Measurements from ENCODE around the gene ADD1. TPM values are rescaled to one million over a fixed set of nuclear protein-coding genes. Genes with fewer than 3 reads are reported as not detected.

The ADD1 gene
- total and polyA plus RNA-seq, 2 donors from 2014 or later = 232 to 313 TPM

DNA sequence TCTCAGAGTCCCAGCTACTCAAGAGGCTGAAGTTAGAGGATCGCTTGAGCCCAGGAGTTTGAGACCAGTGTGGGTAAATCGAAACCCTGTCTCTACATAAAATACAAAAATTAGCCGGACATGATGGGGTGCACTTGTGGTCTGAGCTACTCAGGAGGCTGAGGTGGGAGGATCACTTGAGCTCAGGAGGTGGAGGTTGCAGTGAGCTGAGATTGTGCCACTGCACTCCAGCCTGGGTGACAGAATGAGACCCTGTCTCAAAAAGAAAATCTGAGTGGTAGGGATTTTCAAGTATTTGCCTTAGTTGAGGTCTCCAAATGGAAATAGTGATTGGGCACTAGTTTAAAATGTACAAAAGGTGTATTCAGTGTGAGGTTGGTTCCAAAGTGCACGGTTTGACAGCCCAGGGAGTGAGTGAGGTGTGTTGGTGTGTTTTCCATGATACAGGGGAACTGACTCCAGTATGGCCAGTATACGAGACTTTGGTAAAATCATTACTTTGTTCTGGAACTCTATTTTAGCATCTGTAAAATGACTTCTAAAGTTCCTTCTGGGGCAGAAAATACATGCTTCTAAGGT, 13.8 kb downstream of the ADD1 start:
- no peak overlapping the region for H3K9ac ChIP-seq (ENCODE audit: low read length in 3 of 3)
- peaks cover 0 to 7% (median 0%) of the 10 kb centered on the region in 3 donors for H3K36me3 ChIP-seq (ENCODE audit: control insufficient read depth in 2 of 3, insufficient read depth in 3 of 3, low read length in 3 of 3)
- TF ChIP-seq, protein P1, sequence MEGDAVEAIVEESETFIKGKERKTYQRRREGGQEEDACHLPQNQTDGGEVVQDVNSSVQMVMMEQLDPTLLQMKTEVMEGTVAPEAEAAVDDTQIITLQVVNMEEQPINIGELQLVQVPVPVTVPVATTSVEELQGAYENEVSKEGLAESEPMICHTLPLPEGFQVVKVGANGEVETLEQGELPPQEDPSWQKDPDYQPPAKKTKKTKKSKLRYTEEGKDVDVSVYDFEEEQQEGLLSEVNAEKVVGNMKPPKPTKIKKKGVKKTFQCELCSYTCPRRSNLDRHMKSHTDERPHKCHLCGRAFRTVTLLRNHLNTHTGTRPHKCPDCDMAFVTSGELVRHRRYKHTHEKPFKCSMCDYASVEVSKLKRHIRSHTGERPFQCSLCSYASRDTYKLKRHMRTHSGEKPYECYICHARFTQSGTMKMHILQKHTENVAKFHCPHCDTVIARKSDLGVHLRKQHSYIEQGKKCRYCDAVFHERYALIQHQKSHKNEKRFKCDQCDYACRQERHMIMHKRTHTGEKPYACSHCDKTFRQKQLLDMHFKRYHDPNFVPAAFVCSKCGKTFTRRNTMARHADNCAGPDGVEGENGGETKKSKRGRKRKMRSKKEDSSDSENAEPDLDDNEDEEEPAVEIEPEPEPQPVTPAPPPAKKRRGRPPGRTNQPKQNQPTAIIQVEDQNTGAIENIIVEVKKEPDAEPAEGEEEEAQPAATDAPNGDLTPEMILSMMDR (IDR thresholded peaks at IDR 0.05; ENCODE audit: borderline replicate concordance, extremely low read depth, insufficient read depth) = no peak
- no peaks in the 10 kb centered on the region for H3K9me3 ChIP-seq (ENCODE audit: control insufficient read depth in 2 of 3, insufficient read depth in 1 of 3, low read length in 3 of 3)
- intact Hi-C loops (cut with DNase I) = no loop called here
- H3K27me3 ChIP-seq (ENCODE audit: control insufficient read depth, insufficient read depth, low read length) = no peaks in the 10 kb centered on the region
- DNase-seq (no peak), FAIRE-seq (no peak)
- H3K27ac ChIP-seq (ENCODE audit: low read depth in 2 of 2, low read length in 2 of 2) = no peak overlapping the region
- no peak overlapping the region for H3K4me3 ChIP-seq (ENCODE audit: low read length in 3 of 3)
- peaks cover 8 to 56% (median 28%) of the 10 kb centered on the region in 3 donors for H3K4me1 ChIP-seq (ENCODE audit: control insufficient read depth in 2 of 3, insufficient read depth in 2 of 3, low read depth in 1 of 3, low read length in 3 of 3)

DNA sequence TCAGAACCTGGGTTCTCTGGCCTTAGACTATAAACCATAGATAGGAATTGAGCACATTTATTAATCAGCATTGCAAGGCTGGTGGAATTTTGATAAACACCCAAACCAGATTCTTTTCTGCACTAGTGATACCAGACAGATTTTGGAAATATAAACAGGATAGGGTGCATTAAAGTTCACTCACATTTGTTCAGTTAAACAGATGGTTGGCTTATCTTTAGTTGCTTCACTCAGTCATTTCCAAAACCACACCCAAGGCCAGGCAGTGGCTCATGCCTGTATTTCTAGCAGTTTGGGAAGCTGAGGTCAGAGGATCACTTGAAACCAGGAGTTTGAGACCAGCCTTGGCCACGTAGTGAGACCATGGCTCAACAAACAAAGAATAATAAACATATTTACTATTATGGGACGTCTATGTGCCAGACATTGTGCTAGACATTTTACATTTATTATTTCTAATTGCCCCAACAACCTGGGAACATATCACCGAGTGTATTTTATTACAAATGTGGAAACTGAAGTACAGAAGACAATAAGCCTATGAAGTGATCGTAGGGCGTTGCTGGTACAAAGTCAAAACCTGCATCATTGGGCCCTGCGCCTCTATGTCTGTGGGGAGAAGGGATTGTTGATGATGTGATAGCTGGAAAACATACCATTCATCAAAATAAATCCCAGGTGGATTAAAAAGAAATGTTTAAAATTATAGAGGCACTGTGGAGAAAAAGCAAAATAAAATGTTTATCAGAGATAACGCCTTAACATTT, 15.0 kb downstream of the ADD1 start:
- Histone ChIP-seq H3K27ac (ENCODE audit: low read depth in 2 of 2, low read length in 2 of 2) (peak overlapping the region in 1 of 2 donors; percentile 19), H3K4me3 (ENCODE audit: low read length in 3 of 3) (no peak overlapping the region), H3K27me3 (ENCODE audit: control insufficient read depth, insufficient read depth, low read length) (no peaks in the 10 kb centered on the region), H3K36me3 (ENCODE audit: control insufficient read depth in 2 of 3, insufficient read depth in 3 of 3, low read length in 3 of 3) (peaks cover 0 to 6% (median 0%) of the 10 kb centered on the region in 3 donors), H3K9me3 (ENCODE audit: control insufficient read depth in 2 of 3, insufficient read depth in 1 of 3, low read length in 3 of 3) (no peaks in the 10 kb centered on the region), H3K9ac (ENCODE audit: low read length in 3 of 3) (no peak overlapping the region), H3K4me1 (ENCODE audit: control insufficient read depth in 2 of 3, insufficient read depth in 2 of 3, low read depth in 1 of 3, low read length in 3 of 3) (peaks cover 8 to 54% (median 30%) of the 10 kb centered on the region in 3 donors)
- DNase-seq (no peak), FAIRE-seq (no peak)
- TF ChIP-seq, protein P1 (IDR thresholded peaks at IDR 0.05; ENCODE audit: borderline replicate concordance, extremely low read depth, insufficient read depth) = no peak
- intact Hi-C loops (cut with DNase I) = no loop called here

DNA sequence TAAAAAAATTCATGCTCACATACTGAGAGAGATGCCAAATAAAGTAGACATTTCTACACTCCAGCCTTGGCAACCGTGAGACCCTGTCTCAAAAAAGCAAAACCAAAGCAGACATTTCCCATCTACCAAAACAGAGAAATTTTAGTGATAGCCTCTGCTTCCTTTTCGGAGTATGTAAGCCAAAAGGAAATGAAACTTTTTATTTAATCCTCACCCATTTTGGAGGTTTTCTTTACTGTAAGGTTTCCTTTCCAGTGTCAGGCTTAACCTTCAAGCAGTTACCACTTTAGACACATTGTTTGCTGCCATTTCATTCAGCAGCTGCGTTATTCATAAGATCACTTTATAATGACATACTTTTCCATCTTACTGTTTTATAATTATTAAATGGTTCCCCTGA, 15.9 kb downstream of the ADD1 start:
- peaks cover 8 to 51% (median 30%) of the 10 kb centered on the region in 3 donors for H3K4me1 ChIP-seq (ENCODE audit: control insufficient read depth in 2 of 3, insufficient read depth in 2 of 3, low read depth in 1 of 3, low read length in 3 of 3)
- FAIRE-seq = no peak

More for the DNA sequence above, 15.9 kb downstream of the ADD1 start:
- Histone ChIP-seq H3K27ac (ENCODE audit: low read depth in 2 of 2, low read length in 2 of 2) (no peak overlapping the region), H3K9ac (ENCODE audit: low read length in 3 of 3) (no peak overlapping the region), H3K27me3 (ENCODE audit: control insufficient read depth, insufficient read depth, low read length) (no peaks in the 10 kb centered on the region), H3K9me3 (ENCODE audit: control insufficient read depth in 2 of 3, insufficient read depth in 1 of 3, low read length in 3 of 3) (no peaks in the 10 kb centered on the region), H3K4me3 (ENCODE audit: low read length in 3 of 3) (no peak overlapping the region), H3K36me3 (ENCODE audit: control insufficient read depth in 2 of 3, insufficient read depth in 3 of 3, low read length in 3 of 3) (no peaks in the 10 kb centered on the region)
- no peak for DNase-seq
- intact Hi-C loops (cut with DNase I) = no loop called here
- TF ChIP-seq, protein P1 (IDR thresholded peaks at IDR 0.05; ENCODE audit: borderline replicate concordance, extremely low read depth, insufficient read depth) = no peak
